Measurements from ENCODE around the gene CRY2.

The CRY2 gene

GRCh38 chr11:45919806-45920530, 72.7 kb downstream of the CRY2 start:
- DNase-seq = no peak

- DNase-seq = no peak
These were observed 73.5 kb downstream of the CRY2 start for GRCh38 chr11:45920531-45921477.

GRCh38 chr11:45921561-45922424, 74.5 kb downstream of the CRY2 start:
- no peak for DNase-seq

- DNase-seq = no peak
These were observed 75.3 kb downstream of the CRY2 start, which contains the start of gene LARGE2 for GRCh38 chr11:45922425-45923082. Gene LARGE2, plus strand, starts transcription at chr11:45922656. Its CDS starts 227 bp downstream, at chr11:45922883.

GRCh38 chr11:45924036-45924915, 77.0 kb downstream of the CRY2 start:
- no peak for DNase-seq

- no peak for DNase-seq
These were observed 77.7 kb downstream of the CRY2 start for GRCh38 chr11:45924927-45925326.

- DNase-seq = no peak
These were observed 78.3 kb downstream of the CRY2 start for GRCh38 chr11:45925550-45925949.

GRCh38 chr11:45926001-45926401, 78.7 kb downstream of the CRY2 start:
- DNase-seq = no peak

- DNase-seq = no peak
These were observed 79.5 kb downstream of the CRY2 start for GRCh38 chr11:45926536-45927331.

GRCh38 chr11:45927332-45927683, 80.0 kb downstream of the CRY2 start:
- DNase-seq = no peak

- DNase-seq = no peak
These were observed 80.6 kb downstream of the CRY2 start for GRCh38 chr11:45927684-45928413.

GRCh38 chr11:45928535-45929215, 81.4 kb downstream of the CRY2 start:
- no peak for DNase-seq

- DNase-seq = no peak
These were observed 82.3 kb downstream of the CRY2 start for GRCh38 chr11:45929486-45930030.

GRCh38 chr11:45930031-45930794, 82.9 kb downstream of the CRY2 start:
- DNase-seq = no peak

- DNase-seq = no peak
These were observed 83.8 kb downstream of the CRY2 start for GRCh38 chr11:45930951-45931570.

- no peak for DNase-seq
These were observed 84.5 kb downstream of the CRY2 start for GRCh38 chr11:45931739-45932138.

GRCh38 chr11:45932217-45932616, 84.9 kb downstream of the CRY2 start:
- DNase-seq = no peak

All from GOT3 (cell line).